ENCODE data around the gene MXD3. TPM values are rescaled to one million over a fixed set of nuclear protein-coding genes. Genes with fewer than 3 reads are reported as not detected.
A peak's percentile ranks its signal among the peaks of the same experiment; 100 is the strongest.
"Not testable (repeated sequence)": the region's sequence is repeated elsewhere in the genome, so short reads cannot be mapped to it uniquely, and the experiment has no call there.

Gene MXD3
- total RNA-seq, 1 experiment from 2014 or later: 26.4 TPM

GRCh38 chr5:177306674-177307543 lies 4.8 kb downstream of the MXD3 start:
- H3K4me3 ChIP-seq (ENCODE audit: insufficient read depth, low read depth, low read length): no peak overlapping the region
- peaks cover 15% of the 10 kb centered on the region for H3K36me3 ChIP-seq (replicated peaks; ENCODE audit: control insufficient read depth, insufficient read depth, low read length)
- peak; percentile 79 for DNase-seq
- no peaks in the 10 kb centered on the region for H3K27me3 ChIP-seq (ENCODE audit: control insufficient read depth, insufficient read depth, low read length)

GRCh38 chr5:177306103-177306640 lies 5.5 kb downstream of the MXD3 start:
- peaks cover 16% of the 10 kb centered on the region for H3K36me3 ChIP-seq (replicated peaks; ENCODE audit: control insufficient read depth, insufficient read depth, low read length)
- not testable (repeated sequence) for H3K4me3 ChIP-seq (ENCODE audit: insufficient read depth, low read depth, low read length); H3K27me3 ChIP-seq (ENCODE audit: control insufficient read depth, insufficient read depth, low read length); DNase-seq

- Histone ChIP-seq H3K36me3 (replicated peaks; ENCODE audit: control insufficient read depth, insufficient read depth, low read length) (peaks cover 16% of the 10 kb centered on the region), H3K4me3 (ENCODE audit: insufficient read depth, low read depth, low read length) (peak overlapping the region; percentile 92), H3K27me3 (ENCODE audit: control insufficient read depth, insufficient read depth, low read length) (no peaks in the 10 kb centered on the region)
- DNase-seq: peak; percentile 65
Measured at GRCh38 chr5:177304392-177305119, 7.1 kb downstream of the MXD3 start.

GRCh38 chr5:177303925-177304391 lies 7.7 kb downstream of the MXD3 start:
- H3K36me3 ChIP-seq (replicated peaks; ENCODE audit: control insufficient read depth, insufficient read depth, low read length): peaks cover 16% of the 10 kb centered on the region
- peak; percentile 43 for DNase-seq

GRCh38 chr5:177303121-177303924 lies 8.4 kb downstream of the MXD3 start, which contains the start of the genes PRELID1 and RAB24:
PRELID1 (plus strand) TSS chr5:177303799; CDS start chr5:177303986, 187 bp downstream.
RAB24 (minus strand) TSS chr5:177303719; CDS start chr5:177303288, 431 bp downstream.
- peak within 1 kb of the TSS; percentile 92 for H3K4me3 ChIP-seq (ENCODE audit: insufficient read depth, low read depth, low read length)
- H3K27me3 ChIP-seq (ENCODE audit: control insufficient read depth, insufficient read depth, low read length): no peaks in the 10 kb centered on the region
- DNase-seq: peak; percentile 99
- peaks cover 16% of the 10 kb centered on the region for H3K36me3 ChIP-seq (replicated peaks; ENCODE audit: control insufficient read depth, insufficient read depth, low read length)

More at GRCh38 chr5:177303925-177304391, 7.7 kb downstream of the MXD3 start:
- H3K4me3 ChIP-seq (ENCODE audit: insufficient read depth, low read depth, low read length): peak overlapping the region; percentile 92
- no peaks in the 10 kb centered on the region for H3K27me3 ChIP-seq (ENCODE audit: control insufficient read depth, insufficient read depth, low read length)

GRCh38 chr5:177302354-177303110 lies 9.2 kb downstream of the MXD3 start:
- no peaks in the 10 kb centered on the region for H3K27me3 ChIP-seq (ENCODE audit: control insufficient read depth, insufficient read depth, low read length)
- peak; percentile 63 for DNase-seq

GRCh38 chr5:177301503-177302165 lies 10.1 kb downstream of the MXD3 start:
- H3K4me3 ChIP-seq (ENCODE audit: insufficient read depth, low read depth, low read length): no peak overlapping the region
- H3K27me3 ChIP-seq (ENCODE audit: control insufficient read depth, insufficient read depth, low read length): no peaks in the 10 kb centered on the region
- H3K36me3 ChIP-seq (replicated peaks; ENCODE audit: control insufficient read depth, insufficient read depth, low read length): peaks cover 15% of the 10 kb centered on the region
- DNase-seq: no peak

More at GRCh38 chr5:177302354-177303110, 9.2 kb downstream of the MXD3 start:
- Histone ChIP-seq H3K4me3 (ENCODE audit: insufficient read depth, low read depth, low read length) (peak overlapping the region; percentile 92), H3K36me3 (replicated peaks; ENCODE audit: control insufficient read depth, insufficient read depth, low read length) (peaks cover 18% of the 10 kb centered on the region)

GRCh38 chr5:177300951-177301350 lies 10.7 kb downstream of the MXD3 start:
- Histone ChIP-seq H3K4me3 (ENCODE audit: insufficient read depth, low read depth, low read length) (no peak overlapping the region), H3K36me3 (replicated peaks; ENCODE audit: control insufficient read depth, insufficient read depth, low read length) (peaks cover 13% of the 10 kb centered on the region), H3K27me3 (ENCODE audit: control insufficient read depth, insufficient read depth, low read length) (no peaks in the 10 kb centered on the region)
- DNase-seq: no peak

- H3K27me3 ChIP-seq (ENCODE audit: control insufficient read depth, insufficient read depth, low read length): no peaks in the 10 kb centered on the region
- DNase-seq: peak; percentile 77
- H3K4me3 ChIP-seq (ENCODE audit: insufficient read depth, low read depth, low read length): no peak overlapping the region
- H3K36me3 ChIP-seq (replicated peaks; ENCODE audit: control insufficient read depth, insufficient read depth, low read length): peaks cover 11% of the 10 kb centered on the region
Measured at GRCh38 chr5:177300236-177300880, 11.3 kb downstream of the MXD3 start.

GRCh38 chr5:177299697-177300096 lies 12.0 kb downstream of the MXD3 start:
- Histone ChIP-seq H3K4me3 (ENCODE audit: insufficient read depth, low read depth, low read length) (no peak overlapping the region), H3K36me3 (replicated peaks; ENCODE audit: control insufficient read depth, insufficient read depth, low read length) (peaks cover 17% of the 10 kb centered on the region), H3K27me3 (ENCODE audit: control insufficient read depth, insufficient read depth, low read length) (no peaks in the 10 kb centered on the region)
- no peak for DNase-seq

GRCh38 chr5:177297922-177298321 lies 13.8 kb downstream of the MXD3 start:
- H3K4me3 ChIP-seq (ENCODE audit: insufficient read depth, low read depth, low read length): no peak overlapping the region
- no peaks in the 10 kb centered on the region for H3K27me3 ChIP-seq (ENCODE audit: control insufficient read depth, insufficient read depth, low read length)
- DNase-seq: no peak
- peaks cover 33% of the 10 kb centered on the region for H3K36me3 ChIP-seq (replicated peaks; ENCODE audit: control insufficient read depth, insufficient read depth, low read length)

GRCh38 chr5:177296581-177296980 lies 15.1 kb downstream of the MXD3 start:
- no peak overlapping the region for H3K4me3 ChIP-seq (ENCODE audit: insufficient read depth, low read depth, low read length)
- H3K36me3 ChIP-seq (replicated peaks; ENCODE audit: control insufficient read depth, insufficient read depth, low read length): peaks cover 44% of the 10 kb centered on the region
- no peak for DNase-seq
- H3K27me3 ChIP-seq (ENCODE audit: control insufficient read depth, insufficient read depth, low read length): no peaks in the 10 kb centered on the region
